GM10248 (cell line): ENCODE results near the gene PBX2.

ENCODE experiments used
- CTCF ChIA-PET: fragments of 300-600 bp; sonication (Branson Sonifier 250); formaldehyde crosslinking; extraction: SDS; loops from one replicate; lab custom pipeline; 2021; ENCODE audit warnings: antibody characterized with exemption; lab: Yijun Ruan, JAX
- POLR2A ChIA-PET: fragments of 350-650 bp; sonication (Branson Sonifier 250); formaldehyde crosslinking; extraction: SDS; loops from one replicate; lab custom pipeline; 2020; ENCODE audit warnings: antibody characterized with exemption; lab: Yijun Ruan, JAX
- DNase-seq: peaks from one replicate; pipeline ENCODE4 v3.0.0; 2012; ENCODE audit errors: extremely low spot score
- TF ChIP-seq, protein P1 (sequence below): IDR thresholded peaks from 2 replicates; pipeline ENCODE4 v1.5.1; 2012; ENCODE audit warnings: mild to moderate bottlenecking, low read depth; ENCODE audit errors: extremely low read depth, missing control alignments, control extremely low read depth

Gene PBX2

GRCh38 chr6:32151863-32152768 is 37.9 kb downstream of the PBX2 start, which contains the start of gene PRRT1:
Gene PRRT1 (minus strand): TSS chr6:32151939. CDS start chr6:32151827, 112 bp downstream.
- TF ChIP-seq, protein P1, sequence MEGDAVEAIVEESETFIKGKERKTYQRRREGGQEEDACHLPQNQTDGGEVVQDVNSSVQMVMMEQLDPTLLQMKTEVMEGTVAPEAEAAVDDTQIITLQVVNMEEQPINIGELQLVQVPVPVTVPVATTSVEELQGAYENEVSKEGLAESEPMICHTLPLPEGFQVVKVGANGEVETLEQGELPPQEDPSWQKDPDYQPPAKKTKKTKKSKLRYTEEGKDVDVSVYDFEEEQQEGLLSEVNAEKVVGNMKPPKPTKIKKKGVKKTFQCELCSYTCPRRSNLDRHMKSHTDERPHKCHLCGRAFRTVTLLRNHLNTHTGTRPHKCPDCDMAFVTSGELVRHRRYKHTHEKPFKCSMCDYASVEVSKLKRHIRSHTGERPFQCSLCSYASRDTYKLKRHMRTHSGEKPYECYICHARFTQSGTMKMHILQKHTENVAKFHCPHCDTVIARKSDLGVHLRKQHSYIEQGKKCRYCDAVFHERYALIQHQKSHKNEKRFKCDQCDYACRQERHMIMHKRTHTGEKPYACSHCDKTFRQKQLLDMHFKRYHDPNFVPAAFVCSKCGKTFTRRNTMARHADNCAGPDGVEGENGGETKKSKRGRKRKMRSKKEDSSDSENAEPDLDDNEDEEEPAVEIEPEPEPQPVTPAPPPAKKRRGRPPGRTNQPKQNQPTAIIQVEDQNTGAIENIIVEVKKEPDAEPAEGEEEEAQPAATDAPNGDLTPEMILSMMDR = no peak
- ChIA-PET POLR2A (no interaction called here), CTCF (interaction anchor here (1.1 to 2.0 kb wide), 2 partner anchors 12 to 34 kb away, joined by 3 to 7 read pairs; no protein-coding TSS in a partner anchor)
- DNase-seq = no peak

DNA sequence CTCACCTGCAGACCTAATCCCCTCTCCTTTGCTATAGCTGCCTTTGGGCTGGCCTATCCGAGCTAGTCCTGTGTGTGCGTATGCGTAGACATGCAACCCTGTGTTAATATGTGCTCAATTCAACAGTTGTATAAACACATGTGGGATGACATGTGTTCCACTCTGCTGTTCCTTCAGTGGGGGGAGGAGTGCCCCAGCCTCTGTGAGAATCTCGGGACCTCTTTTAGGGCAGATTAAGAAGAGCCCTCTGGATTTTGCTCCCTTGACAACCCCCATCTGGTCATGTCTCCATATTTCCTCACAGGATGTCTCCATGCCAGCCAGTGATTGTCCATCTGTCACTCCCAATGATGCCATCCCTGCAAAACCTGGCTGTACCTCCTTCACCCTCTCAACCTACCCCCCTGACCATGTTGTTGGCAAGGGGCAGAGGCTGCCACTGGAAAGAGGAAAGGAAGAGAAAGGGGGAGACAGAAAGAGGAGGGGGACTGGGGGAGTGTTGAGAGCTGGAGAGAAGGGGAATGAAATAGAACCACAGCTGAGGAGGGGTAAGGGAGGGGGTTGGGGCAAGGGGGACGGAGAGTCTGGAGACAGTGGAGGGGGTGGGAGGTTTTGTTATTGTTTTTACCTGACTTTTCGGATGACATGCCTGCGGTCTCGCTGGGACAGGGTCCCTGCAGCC is 38.7 kb downstream of the PBX2 start:
- ChIA-PET CTCF (interaction anchor here (2.0 kb wide), 1 partner anchor 33 kb away, joined by 7 read pairs; no protein-coding TSS in a partner anchor), POLR2A (no interaction called here)

DNA sequence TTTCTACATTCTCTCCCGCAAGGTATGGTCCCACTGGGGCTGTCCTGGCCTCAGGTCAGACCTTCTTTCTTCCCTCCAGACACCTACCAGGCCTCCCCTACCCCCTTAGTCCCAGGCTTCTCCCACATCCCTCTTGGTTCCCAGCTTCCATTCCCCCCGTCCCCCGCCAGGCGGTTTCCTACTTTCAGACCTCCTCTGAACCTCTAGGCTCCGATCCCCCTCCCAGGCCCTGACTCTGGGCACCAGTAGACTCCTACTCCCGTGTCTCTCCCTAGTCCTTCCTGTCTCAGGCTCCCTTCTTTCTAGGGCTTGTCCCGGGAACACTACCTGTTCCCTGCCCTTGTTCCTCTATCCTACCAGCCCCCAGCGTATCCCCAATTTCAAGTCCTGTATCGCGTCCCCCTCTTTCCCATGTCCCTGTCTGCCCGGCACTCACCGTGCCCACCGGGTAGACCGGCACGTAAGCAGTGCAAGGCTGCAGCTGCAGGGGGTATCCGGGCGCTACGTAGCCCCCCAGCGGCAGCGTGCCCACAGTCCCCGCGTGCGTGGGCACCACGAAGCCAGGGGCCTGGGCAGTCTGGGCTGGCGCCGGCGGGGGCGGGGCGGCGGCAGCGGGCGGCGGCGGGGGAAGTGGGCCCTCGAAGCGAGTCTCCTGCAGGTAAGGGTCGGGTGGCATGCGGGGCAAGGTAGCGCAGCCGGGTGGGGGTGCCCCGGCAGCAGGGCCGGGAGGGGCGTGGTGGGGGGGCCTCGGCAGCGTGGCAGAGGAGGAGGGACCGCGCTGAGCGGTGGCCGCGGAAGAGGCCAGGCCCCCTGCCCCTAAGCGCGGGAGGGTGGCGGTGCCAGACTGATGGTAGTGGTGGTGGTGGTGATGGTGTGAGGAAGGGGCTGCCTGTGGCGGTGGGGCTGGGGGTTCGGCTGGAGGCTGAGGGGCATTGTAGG is 39.8 kb downstream of the PBX2 start:
- no peak for DNase-seq
- TF ChIP-seq, protein P1 = no peak
- ChIA-PET CTCF (interaction anchor here (1.2 to 2.4 kb wide), 2 partner anchors 21 to 32 kb away, joined by 3 to 9 read pairs; no protein-coding TSS in a partner anchor), POLR2A (no interaction called here)

More for the DNA sequence above, 38.7 kb downstream of the PBX2 start:
- TF ChIP-seq, protein P1 = no peak
- DNase-seq = no peak

GRCh38 chr6:32149092-32149755 is 40.8 kb downstream of the PBX2 start:
- ChIA-PET CTCF (interaction anchor here (1.2 to 2.4 kb wide), 2 partner anchors 20 to 31 kb away, joined by 3 to 9 read pairs; no protein-coding TSS in a partner anchor), POLR2A (no interaction called here)
- DNase-seq = no peak
- TF ChIP-seq, protein P1 = no peak

DNA sequence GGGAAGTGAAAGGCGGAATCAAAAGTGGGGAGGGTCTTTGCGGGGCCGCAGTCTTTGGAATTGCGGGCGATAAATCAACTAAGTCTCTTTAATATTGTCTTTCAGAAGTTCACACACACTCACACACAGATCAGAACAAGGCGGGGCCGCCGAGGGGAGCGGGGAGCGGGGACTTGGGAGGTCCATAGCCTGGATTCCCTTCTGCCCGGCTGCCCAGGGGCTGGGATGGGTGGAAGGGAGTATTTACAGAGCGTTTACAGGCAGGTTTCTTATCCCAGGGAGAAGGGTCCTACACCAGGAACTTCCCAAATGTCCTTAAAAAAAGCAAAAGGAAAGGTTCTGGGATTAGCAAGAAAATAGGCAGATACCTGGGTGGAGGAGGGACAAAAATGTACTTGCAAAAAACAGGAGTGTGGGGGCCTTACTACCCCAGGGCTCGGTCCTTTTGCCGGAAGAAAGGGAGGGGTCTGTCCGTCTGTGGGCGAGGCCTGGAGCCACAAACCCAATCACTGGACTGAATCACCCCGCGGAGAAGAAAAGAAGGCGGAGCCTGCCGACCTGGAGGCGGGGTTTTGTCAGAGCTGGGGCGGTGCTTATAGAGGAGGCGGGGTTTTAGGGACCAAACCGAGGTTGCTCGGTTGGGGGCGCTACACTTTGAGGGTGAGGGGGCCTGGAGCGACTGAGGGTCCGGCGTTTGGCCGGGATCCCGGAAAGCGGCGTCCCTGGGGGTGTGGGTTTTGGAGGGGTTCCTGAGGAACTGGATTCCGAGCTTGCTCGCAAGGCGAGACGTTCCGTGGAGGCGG is 41.5 kb downstream of the PBX2 start:
- ChIA-PET POLR2A (no interaction called here), CTCF (interaction anchor here (1.2 to 2.4 kb wide), 2 partner anchors 19 to 30 kb away, joined by 3 to 9 read pairs; no protein-coding TSS in a partner anchor)
- no peak for DNase-seq
- TF ChIP-seq, protein P1 = no peak
